HG03196 (cell line): ENCODE measurements around the gene CCL4L2.
"Not testable (repeated sequence)": the region's sequence is repeated elsewhere in the genome, so short reads cannot be mapped to it uniquely, and the experiment has no call there.

Experiments used
- ATAC-seq: cut with Tn5 transposase; IDR thresholded peaks from one replicate; pipeline ENCODE4 v1.9.1; 2021; ENCODE audit not compliant: unreplicated experiment

The CCL4L2 gene

DNA sequence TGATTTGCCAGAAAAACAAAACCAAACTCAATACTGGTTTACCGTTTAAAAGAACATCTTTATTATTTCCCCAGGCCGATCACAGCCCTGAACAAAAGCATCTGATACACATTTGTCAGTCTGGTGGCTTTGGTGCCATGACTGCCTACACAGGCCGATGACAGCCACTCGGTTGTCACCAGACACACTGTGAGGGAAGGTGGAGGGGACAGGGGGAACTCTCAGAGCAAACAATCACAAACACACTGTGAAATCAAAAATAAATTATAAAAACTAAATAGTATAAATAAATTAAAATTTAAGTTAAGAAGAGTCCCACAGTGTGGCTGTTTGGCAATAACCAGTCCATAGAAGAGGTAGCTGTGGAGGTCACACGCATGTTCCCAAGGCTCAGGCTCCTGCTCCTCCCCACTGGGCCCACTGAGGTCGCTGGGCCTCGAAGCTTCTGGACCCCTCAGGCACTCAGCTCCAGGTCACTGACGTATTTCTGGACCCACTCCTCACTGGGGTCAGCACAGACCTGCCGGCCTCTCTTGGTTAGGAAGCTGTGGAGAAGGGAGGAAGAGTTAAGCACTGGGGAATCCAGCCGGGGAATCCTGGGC is 15.9 kb upstream of the CCL4L2 start:
- not testable (repeated sequence) for ATAC-seq

DNA sequence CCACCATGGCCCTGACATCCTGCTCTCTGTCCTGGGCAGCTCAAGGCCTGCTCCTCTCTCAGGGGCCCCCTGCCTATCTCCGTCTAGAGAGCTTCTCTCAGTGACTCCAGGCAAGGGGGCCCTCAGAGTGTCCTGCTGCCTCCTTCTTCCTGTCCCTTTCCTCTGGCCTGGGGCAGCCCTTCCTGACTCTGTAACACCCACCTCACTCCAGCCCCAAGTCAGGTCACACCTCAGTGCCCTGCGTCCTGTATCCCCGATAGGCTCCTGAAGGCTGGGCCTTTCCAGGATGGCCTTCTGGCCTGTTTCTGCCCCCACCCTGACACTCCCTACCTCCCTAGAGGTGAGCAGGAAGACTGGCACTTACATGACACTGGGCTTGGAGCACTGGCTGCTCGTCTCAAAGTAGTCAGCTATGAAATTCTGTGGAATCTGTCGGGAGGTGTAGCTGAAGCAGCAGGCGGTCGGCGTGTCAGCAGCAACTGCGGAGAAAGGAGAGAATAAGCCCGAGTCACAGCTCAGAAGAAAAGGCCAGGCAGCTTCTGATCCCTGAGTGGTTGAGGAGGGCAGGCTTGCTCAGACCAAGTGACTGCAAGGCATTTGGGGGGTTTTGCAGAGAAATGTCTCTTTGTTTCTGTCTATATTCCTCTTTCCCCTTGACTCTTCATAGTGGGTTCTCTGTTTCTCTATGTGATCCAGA is 15.3 kb upstream of the CCL4L2 start:
- ATAC-seq, result no peak

DNA sequence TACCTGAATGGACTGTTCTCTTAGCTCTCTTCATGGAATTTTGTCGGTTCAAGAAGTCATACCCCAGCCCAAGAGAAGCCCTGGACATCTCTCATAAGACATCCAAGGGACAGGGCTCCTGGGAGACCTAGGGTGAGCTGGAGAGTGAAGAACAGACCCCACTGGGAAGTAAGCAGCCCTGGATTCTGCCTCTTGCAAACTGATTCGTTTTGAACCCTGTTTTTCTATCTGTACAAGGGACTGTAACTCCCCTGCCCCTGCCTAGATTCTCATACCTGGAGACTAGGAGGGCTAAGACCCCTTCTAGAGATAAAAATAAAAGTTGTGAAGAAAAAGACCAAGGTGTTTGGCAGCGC is 14.8 kb upstream of the CCL4L2 start:
- no peak for ATAC-seq

DNA sequence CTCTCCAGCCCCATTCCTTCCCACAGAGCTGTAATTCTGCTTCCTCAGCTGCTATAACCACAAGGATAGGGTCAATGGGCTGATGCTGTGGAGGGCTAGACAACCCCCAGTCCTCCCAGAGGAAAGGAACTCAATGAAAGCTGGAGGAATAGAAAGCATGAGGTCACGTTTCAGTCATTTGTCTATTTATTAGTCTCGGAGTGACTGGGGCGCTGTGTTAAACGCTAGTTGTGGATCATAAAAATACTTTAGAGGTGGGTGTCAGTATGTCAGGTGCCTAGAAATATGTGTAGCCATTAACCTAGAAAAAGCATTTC is 13.5 kb upstream of the CCL4L2 start:
- peak; percentile 18 for ATAC-seq

DNA sequence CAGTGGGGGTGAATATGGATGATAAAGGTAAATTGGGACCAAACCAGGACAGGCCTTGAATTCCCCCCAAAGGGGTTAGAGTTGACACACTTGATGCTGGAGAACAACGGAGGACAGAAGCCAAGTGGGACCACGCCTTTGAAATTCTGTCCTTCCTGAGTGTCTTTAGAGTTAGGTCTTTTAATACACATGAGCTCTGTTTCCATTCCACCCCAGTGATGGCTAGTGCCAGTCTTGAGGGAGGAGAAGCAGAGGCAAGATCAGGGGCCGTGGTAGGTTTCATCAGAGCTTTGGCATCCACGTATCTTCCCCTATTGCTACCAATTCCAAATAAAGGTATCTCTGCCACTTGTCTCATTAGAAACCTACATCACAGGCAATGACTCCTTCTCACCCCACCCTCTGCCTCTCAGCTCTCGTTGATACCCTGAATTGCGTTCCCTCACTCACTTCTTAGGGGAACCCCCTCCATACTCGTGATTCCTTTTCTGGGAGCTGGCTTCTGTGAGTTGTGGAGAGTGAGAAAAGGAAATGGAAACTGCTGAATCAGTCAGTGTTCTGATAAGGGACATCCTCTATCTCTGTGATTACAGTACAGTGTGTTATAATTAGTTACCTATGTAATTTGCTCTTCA is 11.9 kb upstream of the CCL4L2 start:
- ATAC-seq, result no peak

DNA sequence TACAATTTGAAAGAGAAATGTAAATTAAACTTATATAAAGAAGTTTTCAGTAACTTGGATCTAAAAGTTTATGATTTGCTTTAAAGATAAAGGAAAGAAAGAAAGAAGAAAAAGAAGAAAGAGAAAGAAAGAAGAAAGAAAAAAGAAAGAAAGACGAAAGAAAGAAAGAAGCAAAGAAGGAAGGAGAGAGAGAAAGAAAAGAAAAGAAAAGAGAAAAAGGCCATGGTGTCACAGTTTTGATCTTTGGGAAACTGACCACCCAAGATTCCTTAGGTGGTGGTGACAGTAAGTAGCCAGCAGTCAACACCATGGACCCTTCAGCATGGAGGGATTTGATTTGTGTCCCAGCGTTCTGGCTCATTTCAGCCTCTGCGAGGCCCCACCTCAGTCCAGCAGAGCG is 9.8 kb upstream of the CCL4L2 start:
- not testable (repeated sequence) for ATAC-seq

DNA sequence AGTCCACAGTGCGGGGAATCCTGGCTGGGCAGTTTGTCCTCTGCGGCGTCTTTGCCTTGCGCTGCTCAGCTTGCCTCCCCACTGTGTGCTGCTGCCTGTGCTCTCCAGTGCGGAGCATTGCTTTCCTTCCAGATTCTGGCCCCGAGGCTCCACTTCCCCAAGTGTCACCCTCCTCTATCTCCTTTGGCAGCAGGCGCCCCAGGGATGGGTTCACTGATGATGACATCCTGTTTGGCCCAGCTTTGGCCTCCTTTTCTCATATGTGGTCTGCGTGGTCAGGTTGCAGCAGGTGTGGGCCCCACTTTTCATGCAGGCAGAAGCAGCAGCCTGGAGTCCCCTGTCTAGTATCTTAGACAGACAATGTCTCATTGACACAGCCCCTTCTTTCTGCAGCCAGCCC is 9.4 kb upstream of the CCL4L2 start:
- ATAC-seq, result not testable (repeated sequence)

DNA sequence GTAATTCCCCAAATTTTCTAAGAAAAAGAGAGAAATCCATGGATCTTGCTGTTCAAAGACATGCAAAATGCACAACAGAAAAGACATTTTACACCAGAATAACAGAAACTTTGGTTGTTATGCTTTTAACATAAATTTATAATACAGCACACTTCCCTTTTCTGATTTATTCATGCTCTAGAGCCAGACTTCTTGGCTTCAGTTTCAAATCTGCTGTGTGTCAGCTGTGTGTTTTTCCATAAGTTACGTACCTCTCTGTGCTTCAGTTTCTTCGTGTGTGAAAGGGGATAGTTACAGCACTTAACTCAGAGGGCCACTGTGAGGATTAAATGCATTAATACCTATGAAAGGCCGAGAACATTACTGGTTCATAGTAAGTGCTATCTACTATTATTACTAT is 7.5 kb upstream of the CCL4L2 start:
- ATAC-seq, result no peak

DNA sequence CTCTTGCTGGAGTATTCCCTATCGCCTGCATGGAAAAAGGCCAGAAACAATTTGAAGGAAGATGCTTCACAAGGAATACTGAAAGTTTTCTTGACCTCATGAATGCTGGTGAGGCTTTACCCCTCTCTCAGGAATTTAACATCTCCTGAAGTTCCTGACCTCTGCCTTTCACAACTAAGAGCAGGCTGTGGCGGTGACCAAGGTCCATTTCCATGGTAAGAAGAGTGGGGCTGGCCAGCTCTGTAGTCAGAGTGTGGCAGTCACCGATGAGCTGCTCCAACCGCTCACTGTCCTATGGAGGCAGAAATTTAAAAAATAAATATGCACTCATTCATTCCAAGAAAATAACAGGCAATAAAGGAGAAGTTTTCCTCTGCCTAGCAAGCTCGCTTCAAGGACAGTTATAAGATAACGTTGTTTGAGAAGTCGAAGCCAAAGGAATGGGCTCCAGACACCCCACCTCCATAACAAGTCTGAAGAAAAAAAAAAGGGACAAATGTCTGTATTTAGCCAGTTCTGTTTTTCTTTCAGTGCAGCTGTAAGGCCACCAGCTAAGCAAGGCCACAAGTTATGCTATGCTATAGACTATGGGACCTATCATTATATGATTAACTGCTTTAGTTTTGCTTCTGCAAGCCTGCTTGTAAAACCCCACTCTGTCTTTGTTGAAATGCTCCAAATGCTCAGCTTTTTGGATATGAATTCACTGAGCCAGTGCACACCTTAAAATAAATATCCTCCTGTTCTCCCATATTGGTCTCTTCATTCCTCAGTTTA is 6.0 kb upstream of the CCL4L2 start:
- no peak for ATAC-seq

DNA sequence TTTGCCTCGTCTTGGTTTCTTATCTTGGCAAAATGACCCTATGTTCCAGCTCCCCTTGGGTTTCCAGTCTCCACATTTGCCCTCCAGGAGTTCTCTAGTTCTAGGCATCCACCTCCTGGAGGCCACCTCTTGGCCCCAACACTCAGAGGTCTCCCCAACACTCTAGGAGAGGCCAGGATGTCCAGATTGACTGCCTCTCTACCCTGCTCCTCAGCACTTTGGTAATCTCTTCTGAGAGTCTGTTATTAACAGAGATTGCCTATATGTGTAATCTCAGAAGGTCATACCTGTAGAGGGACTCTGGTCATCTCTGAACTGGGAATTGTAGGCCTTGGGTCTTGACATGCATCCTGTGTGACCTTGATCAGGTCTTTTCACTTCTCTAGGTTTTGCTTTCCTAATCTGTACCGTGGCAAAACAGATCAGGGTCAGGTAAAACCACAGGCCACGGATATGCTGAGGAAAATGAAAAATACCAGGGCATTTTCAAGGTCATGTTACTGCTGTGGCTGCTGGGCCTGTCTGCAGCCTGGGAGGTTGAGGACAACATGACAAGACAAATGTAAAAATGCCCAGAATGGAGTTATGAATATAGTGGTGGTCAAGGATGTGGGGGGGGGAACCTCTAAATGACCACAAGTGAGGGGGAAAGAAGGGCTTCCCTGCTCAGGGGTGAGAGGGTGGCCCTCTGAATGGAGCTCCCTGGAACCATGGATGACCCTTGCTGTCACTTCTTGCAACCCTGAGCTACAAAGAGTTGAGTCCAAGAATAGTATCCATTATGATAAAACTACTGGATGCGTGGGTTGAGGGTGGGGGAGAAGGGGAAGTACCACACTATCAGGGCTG is 5.0 kb upstream of the CCL4L2 start:
- ATAC-seq, result peak; percentile 25

DNA sequence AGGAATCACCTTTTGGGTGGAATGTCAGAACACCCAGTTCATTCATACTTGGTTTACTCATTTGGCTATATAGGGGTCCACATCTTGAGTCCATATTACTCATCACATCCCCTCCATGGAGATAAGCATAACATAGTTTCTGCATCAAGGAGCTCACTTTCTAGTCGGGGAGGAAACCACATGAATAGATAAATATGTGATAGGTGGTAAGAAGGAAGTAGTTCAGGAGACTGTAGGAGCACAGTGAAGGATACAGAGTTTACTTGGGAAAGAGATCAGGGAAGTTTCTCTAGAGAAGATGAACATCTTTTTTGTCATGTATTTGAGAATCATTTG is 4.4 kb upstream of the CCL4L2 start:
- not testable (repeated sequence) for ATAC-seq

DNA sequence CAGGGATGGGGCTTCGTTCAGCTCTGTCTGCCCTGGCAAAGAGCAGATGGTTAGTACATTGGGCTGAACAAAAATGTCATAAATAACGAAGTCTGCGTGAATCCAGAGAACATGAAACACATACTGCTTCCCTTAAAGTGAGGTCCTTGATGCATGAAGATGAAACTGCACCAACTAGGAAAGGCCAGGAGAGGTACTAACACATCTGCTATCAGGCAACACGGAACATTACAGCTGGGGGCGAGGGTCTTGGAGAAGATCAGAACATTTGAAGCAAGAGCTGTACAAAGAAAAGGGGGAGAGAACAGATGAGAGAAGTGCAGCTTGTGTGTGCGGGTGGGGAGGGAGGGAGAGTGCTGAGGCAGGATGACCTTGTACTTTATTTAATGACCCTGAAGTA is 3.5 kb upstream of the CCL4L2 start:
- not testable (repeated sequence) for ATAC-seq

DNA sequence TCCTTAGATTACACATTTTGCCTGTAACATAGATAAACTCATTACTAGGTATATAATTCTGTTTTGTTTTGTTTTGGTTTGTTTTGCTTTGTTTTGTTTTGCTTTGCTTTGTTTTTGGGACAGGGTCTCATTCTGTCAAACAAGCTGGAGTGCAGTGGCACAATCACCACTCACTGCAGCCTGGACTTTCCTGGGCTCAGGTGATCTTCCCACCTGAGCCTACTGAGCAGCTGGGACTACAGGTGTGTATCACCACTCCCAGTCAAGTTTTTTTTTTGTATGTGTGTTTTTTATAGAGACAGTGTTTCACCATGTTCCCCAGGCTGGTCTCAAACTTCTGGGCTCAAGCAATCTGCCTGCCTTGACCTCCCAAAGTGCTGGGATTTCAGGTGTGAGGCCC is 1.3 kb upstream of the CCL4L2 start:
- ATAC-seq, result no peak

DNA sequence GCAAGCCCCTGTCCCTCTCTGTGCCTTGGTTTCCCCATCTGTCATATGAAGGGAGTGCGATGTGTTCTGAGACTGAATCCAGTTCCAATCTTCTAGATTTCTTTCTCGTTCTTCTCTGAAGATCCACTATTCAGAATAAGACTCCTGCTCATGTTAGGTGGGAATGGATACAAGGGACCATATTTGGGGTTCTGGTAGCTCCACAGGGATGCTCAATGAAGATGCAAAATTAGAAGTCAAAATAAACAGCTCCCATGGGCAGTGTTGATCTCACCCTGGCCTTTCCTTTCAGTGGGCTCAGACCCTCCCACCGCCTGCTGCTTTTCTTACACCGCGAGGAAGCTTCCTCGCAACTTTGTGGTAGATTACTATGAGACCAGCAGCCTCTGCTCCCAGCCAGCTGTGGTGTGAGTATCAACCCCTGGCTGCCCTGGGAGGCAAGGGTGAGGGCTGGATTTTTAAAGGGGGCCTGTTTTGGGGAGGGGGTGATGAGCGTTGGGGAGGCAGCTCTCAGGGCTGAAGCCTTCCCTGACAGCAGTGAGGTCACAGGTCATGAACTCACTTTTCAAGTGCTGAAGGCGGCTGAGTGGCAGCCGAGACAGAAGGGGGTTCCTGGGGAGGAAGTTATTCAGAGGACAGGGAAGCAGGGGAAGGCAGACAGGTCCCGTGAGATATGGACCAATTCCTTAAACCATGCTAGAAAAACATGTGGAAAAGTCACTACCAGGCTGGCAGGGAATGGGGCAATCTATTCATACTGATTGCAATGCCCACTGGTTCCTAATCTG is 815 bp downstream of the CCL4L2 start:
- ATAC-seq, result not testable (repeated sequence)

DNA sequence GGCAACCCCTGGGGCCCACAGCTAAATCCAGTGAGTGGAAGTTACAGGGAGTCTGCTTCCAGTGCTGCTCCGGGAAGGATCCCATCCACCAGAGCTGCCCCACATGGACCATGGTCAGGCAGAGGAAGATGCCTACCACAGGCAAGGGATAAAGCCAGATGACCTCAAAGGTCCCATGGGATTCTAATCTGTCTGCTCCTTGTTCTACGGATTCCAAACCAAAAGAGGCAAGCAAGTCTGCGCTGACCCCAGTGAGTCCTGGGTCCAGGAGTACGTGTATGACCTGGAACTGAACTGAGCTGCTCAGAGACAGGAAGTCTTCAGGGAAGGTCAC is 1.4 kb downstream of the CCL4L2 start:
- no peak for ATAC-seq

DNA sequence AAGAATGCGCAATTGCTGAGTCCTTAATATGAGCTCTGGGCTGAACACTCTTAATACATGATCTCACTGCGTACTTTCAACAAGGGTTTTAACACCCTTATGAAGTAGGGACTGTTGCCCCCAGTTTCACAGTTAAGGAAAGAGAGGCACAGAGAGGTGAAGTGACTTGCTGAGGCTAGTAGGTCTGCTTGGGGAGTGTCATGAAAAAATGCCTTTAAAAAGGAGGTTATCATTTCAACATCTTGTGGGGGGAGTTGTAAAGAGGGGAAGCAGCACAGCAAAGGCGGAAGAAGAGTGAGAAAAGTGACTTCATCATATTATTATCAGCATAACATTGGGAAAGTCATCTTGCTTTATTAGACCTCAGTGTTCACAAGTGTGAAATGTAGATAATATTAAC is 2.1 kb downstream of the CCL4L2 start:
- no peak for ATAC-seq

DNA sequence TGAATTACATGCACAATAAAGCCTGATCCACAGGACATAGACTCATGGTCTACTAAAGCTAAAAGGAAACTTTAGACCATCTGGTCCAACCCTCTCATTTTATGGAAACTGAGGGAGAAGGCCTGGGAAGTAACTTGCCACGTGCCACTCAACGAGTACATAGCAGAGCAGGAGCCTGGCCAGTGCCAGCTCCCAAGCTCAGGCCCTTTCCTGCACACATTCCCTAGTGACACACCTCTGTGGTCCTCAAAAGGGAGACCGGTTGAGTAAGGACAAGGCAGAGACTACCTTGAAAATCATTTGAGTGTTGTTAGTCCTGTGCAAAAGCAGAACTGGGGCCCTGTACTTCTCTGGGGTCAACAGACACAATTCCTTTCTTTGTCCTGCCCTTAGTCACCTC is 2.8 kb downstream of the CCL4L2 start:
- no peak for ATAC-seq

DNA sequence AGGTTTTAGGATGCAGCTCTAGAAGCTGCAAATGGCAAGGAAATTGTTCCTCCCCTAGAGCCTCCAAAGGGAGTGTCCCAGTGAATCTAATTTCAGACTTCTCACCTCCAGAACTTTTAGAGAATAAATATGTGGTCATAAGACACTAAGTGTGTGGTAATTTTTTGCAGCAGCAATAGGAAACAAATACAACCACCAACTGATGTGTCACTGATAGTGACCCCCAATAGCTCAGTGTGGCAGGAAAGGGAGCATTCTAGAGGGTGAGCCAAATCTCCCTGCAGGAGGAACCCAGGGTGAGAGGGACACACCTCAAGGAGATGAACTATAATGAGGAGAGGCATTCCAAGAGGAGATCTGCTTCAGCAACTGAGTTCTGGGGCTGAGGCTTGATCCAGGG is 4.1 kb downstream of the CCL4L2 start:
- ATAC-seq, result no peak

DNA sequence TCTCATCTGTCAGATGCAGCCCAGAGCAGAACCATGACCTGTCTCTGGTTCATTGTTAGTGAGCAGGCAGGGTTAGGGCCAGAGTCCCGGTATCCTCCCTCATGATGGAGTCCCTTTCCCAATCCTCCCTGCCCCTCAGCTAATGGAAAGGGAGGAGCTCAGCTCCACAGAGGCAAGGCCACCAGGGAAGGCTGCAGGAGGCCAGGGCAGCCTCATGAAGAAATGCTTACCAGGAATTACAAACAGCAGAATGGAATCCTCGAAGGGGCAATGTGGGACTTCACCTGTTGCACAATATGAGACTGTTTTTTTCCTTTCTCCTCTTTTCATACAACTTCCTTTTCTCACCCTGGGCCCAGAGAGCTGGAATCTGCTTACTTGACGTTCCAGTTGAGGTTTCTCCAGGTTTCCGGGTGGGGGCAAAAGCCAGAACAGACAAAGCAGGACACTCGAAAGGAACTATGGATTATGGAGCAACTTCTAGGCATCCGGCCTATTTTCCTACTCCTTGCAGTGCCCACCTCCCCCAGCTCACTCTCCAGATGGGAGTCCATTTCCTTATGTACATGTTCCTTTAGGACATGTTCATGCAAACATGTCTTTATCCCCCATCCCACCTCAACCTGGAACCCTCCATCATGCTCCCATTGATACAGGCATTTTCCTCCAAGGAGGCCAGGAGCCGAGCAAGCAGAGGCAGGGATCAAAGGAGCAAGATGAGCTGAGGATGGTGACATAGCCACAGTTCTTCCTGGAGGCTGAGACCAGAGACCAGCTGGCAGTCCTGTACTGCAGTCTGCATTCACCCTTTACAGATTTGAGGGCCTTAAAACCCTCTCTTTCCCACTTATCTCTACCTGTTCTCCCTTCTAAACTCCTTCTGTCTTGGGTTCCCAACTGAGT is 4.8 kb downstream of the CCL4L2 start:
- not testable (repeated sequence) for ATAC-seq

DNA sequence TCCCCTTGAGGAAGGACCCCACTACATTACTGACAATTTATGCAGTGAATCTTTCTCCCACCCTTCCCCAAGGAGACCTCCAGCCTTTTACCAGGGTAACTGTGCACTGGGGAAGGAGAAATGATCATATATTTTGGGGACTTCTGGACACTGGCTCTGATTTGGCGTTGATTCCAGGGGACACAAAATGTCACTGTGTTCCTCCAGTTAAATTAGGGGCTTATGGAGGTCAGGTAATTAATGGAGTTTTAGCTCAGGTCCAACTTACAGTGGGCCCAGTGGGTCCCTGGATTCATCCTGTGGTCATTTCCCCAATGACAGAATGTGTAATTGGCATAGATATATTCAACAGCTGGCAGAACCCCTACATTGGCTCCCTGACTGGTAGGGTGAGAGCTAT is 8.7 kb downstream of the CCL4L2 start:
- not testable (repeated sequence) for ATAC-seq
